IPS-20b (cell line): ENCODE measurements around the gene PDILT.
"Not testable (repeated sequence)": the region's sequence is repeated elsewhere in the genome, so short reads cannot be mapped to it uniquely, and the experiment has no call there.

Source experiments
- H3K27ac ChIP-seq: one replicate; pipeline ENCODE4 v1.5.1; 2013; ENCODE audit warnings: low read length
- H3K27me3 ChIP-seq: 2 replicates; pipeline ENCODE4 v1.6.1; 2013; ENCODE audit warnings: mild to moderate bottlenecking, low read length, inconsistent platforms; ENCODE audit not compliant: insufficient read depth
- H3K36me3 ChIP-seq: 2 replicates; pipeline ENCODE4 v1.6.1; 2013; ENCODE audit warnings: low read depth, mild to moderate bottlenecking, inconsistent platforms, low read length, moderate library complexity; ENCODE audit not compliant: insufficient read depth
- H3K4me1 ChIP-seq: 2 replicates; pipeline ENCODE4 v1.6.1; 2013; ENCODE audit warnings: mild to moderate bottlenecking, control low read depth, inconsistent platforms, low read length, moderate library complexity; ENCODE audit not compliant: insufficient read depth
- H3K4me3 ChIP-seq: 2 replicates; pipeline ENCODE4 v1.5.1; 2013; ENCODE audit warnings: mild to moderate bottlenecking, low read length, inconsistent platforms
- H3K9ac ChIP-seq: 2 replicates; pipeline ENCODE4 v1.6.1; 2013; ENCODE audit warnings: low read depth, mild to moderate bottlenecking, inconsistent platforms, low read length, moderate library complexity
- H3K9me3 ChIP-seq: 2 replicates; pipeline ENCODE4 v1.6.1; 2013; ENCODE audit warnings: mild to moderate bottlenecking, low read depth, low read length, inconsistent platforms; ENCODE audit not compliant: insufficient read depth

The PDILT gene

DNA sequence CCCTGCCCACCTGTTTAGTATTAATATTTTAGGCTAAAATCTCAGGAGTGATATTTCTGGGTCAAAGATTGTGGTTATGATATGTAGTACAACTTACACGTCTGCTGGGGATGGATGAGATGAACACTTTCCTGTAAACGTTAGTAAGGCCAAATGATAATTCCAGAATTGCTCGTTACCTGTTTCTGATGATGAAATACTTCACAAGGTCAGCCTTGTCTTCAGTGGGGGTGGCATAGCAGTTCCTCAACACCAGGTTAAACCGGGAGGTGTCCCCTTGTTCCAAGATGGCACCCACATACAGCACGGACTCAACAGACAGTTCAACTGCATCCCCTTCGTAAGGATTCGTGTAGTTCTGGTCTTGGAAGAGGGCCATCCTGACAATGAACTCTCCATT is 86.5 kb downstream of the PDILT start:
- Histone ChIP-seq H3K36me3 (no peaks in the 10 kb centered on the region), H3K27me3 (no peaks in the 10 kb centered on the region), H3K9ac (no peak overlapping the region), H3K4me1 (no peaks in the 10 kb centered on the region; the same call in 1 of the 2 replicates), H3K27ac (no peak overlapping the region), H3K4me3 (no peak overlapping the region), H3K9me3 (no peaks in the 10 kb centered on the region)

DNA sequence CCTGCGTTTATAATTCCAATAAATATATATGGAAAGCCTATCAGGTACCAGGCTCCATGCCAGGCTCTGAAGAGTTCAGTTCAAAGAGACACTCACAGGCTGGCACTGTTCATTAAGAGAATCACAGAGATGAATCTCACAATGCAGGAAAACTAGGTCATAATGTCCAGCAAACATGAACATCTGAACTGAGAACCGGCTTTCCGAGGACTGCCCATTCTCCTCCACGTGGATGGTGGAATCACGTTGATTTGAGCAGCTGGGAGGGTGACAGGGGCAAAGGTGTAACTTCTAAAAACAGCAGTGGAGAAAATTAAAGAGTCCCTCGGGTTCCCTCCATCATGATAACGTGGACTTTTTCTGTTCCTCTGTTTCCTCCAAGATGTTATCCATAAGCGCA is 87.4 kb downstream of the PDILT start:
- H3K4me1 ChIP-seq, result no peaks in the 10 kb centered on the region; the same call in 1 of the 2 replicates
- no peak overlapping the region for H3K27ac ChIP-seq
- no peaks in the 10 kb centered on the region for H3K36me3 ChIP-seq
- no peaks in the 10 kb centered on the region for H3K27me3 ChIP-seq
- no peaks in the 10 kb centered on the region for H3K9me3 ChIP-seq
- no peak overlapping the region for H3K4me3 ChIP-seq
- H3K9ac ChIP-seq, result no peak overlapping the region

DNA sequence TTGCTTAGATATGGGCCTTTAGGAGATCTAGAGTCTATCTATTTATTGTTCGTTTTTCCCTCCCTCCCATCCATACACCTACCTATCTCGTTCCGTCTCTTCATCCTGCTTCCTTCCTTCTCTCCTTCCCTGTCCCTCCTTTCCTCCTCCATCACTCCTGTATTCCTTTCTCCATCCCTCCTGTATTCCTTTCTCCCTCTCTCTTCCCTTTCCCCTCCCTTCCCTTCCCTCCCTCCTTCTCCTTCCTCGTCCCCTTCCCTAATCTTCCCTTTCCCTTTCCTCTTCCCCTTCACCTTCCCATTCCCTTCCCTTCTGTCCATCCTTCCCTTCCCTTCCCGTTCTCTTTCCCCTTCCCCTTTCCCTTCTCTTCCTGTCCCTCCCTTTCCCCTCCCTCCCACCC is 87.8 kb downstream of the PDILT start:
- no peaks in the 10 kb centered on the region for H3K36me3 ChIP-seq
- no peaks in the 10 kb centered on the region; the same call in 1 of the 2 replicates for H3K4me1 ChIP-seq
- H3K9me3 ChIP-seq, result no peaks in the 10 kb centered on the region
- no peak overlapping the region for H3K27ac ChIP-seq
- no peak overlapping the region for H3K4me3 ChIP-seq
- no peaks in the 10 kb centered on the region for H3K27me3 ChIP-seq
- no peak overlapping the region for H3K9ac ChIP-seq

DNA sequence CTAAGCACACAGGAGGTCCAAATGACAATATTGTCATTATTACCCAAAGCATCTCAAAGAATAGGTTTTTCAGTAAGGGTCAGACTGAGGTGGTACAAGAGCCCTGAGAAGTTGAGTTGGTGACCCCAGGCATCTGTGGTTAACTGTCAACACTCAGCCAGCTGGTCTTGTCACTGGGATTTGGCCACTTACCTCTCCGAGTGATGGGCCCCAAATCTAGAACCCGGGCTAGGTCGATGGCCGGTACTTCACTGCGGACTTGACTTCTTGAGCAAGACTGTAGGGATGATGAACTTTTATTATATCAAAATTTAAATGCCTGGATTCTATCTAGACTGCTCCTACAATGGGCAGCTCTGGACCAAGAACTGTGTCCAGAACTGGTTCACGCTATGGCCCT is 88.8 kb downstream of the PDILT start:
- Histone ChIP-seq H3K9ac (no peak overlapping the region), H3K4me1 (no peaks in the 10 kb centered on the region; the same call in 1 of the 2 replicates), H3K36me3 (no peaks in the 10 kb centered on the region), H3K4me3 (no peak overlapping the region), H3K27me3 (no peaks in the 10 kb centered on the region), H3K27ac (no peak overlapping the region), H3K9me3 (no peaks in the 10 kb centered on the region)

DNA sequence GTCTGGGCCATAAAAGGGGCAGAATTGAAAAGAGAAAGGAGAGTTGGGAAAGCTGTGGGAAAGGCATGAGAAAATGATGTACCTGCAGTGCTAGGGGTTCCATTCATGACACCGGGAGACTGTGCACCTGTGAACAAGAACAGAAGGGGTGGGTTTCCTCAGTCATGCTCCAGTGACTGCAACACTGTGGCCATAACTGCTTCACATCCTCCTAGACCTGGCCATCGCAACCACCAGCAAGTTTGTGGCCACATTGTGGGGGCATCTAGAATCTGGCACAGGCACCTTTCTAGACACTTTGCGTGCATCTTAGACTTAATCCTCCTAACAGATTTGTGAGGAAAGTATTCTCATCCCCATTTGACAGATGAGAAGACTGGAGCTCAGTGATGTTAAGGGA is 90.0 kb downstream of the PDILT start:
- no peaks in the 10 kb centered on the region; the same call in 1 of the 2 replicates for H3K4me1 ChIP-seq
- no peak overlapping the region for H3K27ac ChIP-seq
- H3K36me3 ChIP-seq, result no peaks in the 10 kb centered on the region
- no peak overlapping the region for H3K4me3 ChIP-seq
- no peaks in the 10 kb centered on the region for H3K27me3 ChIP-seq
- H3K9ac ChIP-seq, result no peak overlapping the region
- no peaks in the 10 kb centered on the region for H3K9me3 ChIP-seq

DNA sequence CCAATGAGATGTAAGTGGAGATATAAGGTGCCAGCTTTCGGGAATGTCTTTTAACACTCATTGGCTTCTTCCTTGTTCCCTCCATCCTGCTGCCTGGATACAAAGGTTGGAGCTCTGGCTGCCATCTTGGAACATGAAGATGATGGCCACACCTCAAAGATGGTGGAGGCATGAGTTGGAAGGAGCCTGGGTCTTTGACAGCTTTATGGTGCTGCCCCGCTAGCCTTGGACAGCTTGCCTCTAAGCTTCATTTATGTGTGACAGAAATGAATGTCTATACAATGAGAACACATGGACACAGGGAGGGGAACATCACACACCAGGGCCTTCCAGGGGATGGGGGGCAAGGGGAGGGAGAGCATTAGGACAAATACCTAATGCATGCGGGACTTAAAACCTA is 90.8 kb downstream of the PDILT start:
- H3K4me3 ChIP-seq, result no peak overlapping the region
- no peaks in the 10 kb centered on the region; the same call in 1 of the 2 replicates for H3K4me1 ChIP-seq
- no peaks in the 10 kb centered on the region for H3K27me3 ChIP-seq
- H3K9ac ChIP-seq, result no peak overlapping the region
- no peak overlapping the region for H3K27ac ChIP-seq
- no peaks in the 10 kb centered on the region for H3K36me3 ChIP-seq
- no peaks in the 10 kb centered on the region for H3K9me3 ChIP-seq

DNA sequence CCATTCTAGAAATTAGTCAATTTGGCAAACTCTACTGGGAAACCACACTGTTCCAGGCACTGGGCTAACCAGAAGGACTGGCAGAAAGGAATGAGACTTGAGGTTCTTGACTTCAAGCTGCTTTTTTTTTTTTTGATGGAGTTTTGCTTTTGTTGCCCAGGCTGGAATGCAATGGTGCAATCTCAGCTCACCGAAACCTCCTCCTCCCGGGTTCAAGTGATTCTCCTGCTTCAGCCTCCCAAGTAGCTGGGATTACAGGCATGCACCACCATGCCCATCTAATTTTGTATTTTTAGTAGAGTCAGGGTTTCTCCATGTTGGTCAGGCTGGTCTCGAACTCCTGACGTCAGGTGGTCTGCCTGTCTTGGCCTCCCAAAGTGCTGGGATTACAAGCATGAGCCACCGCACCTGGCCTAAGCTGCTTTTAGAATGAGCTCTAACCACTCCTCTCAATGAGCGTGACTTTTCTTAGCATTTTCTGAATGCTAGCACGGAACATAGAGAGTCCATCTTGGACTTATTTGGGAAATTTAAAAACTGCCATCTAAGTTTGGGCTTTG is 91.9 kb downstream of the PDILT start:
- not testable (repeated sequence) for H3K4me1 ChIP-seq, H3K36me3 ChIP-seq, H3K9ac ChIP-seq, H3K27me3 ChIP-seq, H3K4me3 ChIP-seq, H3K9me3 ChIP-seq, H3K27ac ChIP-seq

DNA sequence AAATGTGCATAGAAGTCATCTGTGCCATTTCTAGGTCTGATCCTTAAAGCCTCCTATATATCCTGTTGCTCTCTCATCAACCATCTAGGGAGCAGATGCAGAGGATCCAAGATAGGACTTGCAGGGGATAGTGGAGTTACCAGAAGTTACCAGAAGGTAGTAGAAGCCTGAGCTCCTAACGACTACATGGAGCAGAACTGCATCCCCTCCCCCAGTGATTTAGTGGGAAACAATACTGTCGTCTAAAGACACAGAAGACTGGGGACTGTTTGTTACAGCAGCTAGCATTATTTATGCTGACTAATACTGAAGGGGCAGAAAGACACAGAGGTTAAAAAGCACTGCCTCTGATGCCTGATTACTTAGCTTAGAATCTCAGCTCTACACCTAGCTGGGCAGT is 93.0 kb downstream of the PDILT start:
- H3K9ac ChIP-seq, result no peak overlapping the region
- H3K27me3 ChIP-seq, result no peaks in the 10 kb centered on the region

DNA sequence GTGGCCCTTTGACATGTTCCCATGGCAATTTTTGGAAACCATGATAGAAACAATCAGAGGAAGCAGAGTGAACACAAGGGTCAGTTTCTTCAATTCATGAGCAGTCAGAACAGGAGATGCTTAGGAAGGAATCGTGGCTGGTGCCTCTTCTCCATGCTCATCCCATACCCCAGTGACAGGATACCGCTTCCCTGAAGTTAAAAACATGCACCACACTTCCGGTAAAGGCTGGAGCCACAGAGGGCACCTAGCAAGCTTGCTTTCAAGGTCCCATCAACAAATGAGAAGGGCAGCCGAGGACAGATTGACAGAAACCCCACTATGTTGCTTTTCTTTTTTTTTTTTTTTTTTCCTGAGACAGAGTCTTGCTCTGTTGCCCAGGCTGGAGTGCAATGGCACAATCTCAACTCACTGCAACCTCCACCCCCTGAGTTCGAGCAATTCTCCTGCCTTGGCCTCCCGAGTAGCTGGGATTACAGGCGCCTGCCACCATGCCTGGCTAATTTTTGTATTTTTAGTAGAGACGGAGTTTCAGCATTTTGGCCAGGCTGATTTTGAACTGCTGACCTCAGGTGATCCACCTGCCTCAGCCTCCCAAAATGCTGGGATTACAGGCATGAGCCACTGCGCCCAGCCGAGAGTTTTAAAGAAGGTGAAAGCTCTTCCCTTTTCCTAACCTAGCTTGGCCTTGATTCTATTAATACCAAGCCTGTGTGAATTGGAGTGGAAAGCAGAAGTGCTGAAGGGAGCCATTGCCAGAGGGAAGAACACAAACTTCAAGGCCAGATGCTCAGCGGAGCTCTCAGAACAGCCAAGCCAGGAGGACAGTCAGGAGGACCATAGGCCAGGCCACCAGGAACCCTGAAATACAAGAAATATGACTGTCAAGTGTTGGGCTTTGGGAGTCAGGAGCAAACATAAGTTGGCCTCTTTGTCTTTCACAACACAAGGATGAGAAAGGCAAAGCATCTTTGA is 93.8 kb downstream of the PDILT start:
- Histone ChIP-seq H3K9ac (no peak overlapping the region), H3K36me3 (no peaks in the 10 kb centered on the region), H3K27me3 (no peaks in the 10 kb centered on the region), H3K9me3 (no peaks in the 10 kb centered on the region), H3K4me1 (no peaks in the 10 kb centered on the region; the same call in 1 of the 2 replicates), H3K27ac (no peak overlapping the region), H3K4me3 (no peak overlapping the region)

More for the DNA sequence above, 93.0 kb downstream of the PDILT start:
- H3K9me3 ChIP-seq, result no peaks in the 10 kb centered on the region
- no peak overlapping the region for H3K4me3 ChIP-seq
- H3K27ac ChIP-seq, result no peak overlapping the region
- H3K36me3 ChIP-seq, result no peaks in the 10 kb centered on the region
- H3K4me1 ChIP-seq, result no peaks in the 10 kb centered on the region; the same call in 1 of the 2 replicates

DNA sequence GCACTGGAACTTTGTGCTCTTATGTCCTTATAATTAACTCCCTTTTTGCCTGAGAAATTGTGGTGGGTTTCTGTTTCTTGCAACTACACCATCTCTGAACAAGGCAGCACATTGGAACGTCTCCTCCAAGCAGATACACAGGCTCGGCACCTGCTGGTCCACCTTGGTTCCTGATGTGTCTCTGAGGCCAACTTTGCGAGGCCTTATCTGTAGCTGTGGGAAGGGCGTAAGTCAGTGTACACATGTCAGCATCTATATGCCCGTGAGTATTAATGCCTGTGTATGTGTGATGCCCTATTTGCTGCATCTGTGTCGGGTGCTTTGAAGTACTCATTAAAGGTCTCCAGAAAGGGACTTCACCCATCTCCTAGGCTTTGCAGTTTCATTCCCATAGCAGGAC is 94.8 kb downstream of the PDILT start:
- Histone ChIP-seq H3K4me1 (no peaks in the 10 kb centered on the region), H3K27ac (no peak overlapping the region), H3K27me3 (no peaks in the 10 kb centered on the region), H3K4me3 (no peak overlapping the region), H3K9ac (no peak overlapping the region), H3K9me3 (no peaks in the 10 kb centered on the region), H3K36me3 (no peaks in the 10 kb centered on the region)
